ENCODE data around the gene SLC3A2. TPM values are rescaled to one million over a fixed set of nuclear protein-coding genes. Genes with fewer than 3 reads are reported as not detected.

Gene SLC3A2
- total and polyA plus RNA-seq, 2 of the 13 experiments (the other 11 are each of a cell fraction or from before 2014, with no cell fraction given): 213 to 226 TPM

- Histone ChIP-seq H3K4me3 (replicated peaks in 1 of 3; ENCODE audit: insufficient read depth in 1 of 3, low read depth in 2 of 3, low read length in 3 of 3) (no peak overlapping the region), H3K4me2 (ENCODE audit: low read depth, low read length) (no peak overlapping the region), H3K9me3 (ENCODE audit: low read length) (no peaks in the 10 kb centered on the region), H3K27me3 (ENCODE audit: control insufficient read depth in 1 of 2, insufficient read depth in 2 of 2, low read length in 2 of 2) (no peaks in the 10 kb centered on the region), H3K4me1 (ENCODE audit: insufficient read depth, low read length) (peaks cover 47% of the 10 kb centered on the region), H4K20me1 (ENCODE audit: insufficient read depth, low read length) (no peaks in the 10 kb centered on the region), H3K9ac (ENCODE audit: insufficient read depth, low read depth, low read length) (no peak overlapping the region), H3K79me2 (ENCODE audit: insufficient read depth, low read length) (peaks cover 51% of the 10 kb centered on the region), H3K36me3 (replicated peaks in 1 of 2; ENCODE audit: control insufficient read depth in 1 of 2, insufficient read depth in 2 of 2, low read length in 2 of 2) (peaks cover 4 to 10% of the 10 kb centered on the region in 2 experiments; a peak in 3 of 5 replicates), H2AFZ (ENCODE audit: low read length) (no peak overlapping the region), H3K27ac (ENCODE audit: extremely low read length, insufficient read depth, low read length) (no peak overlapping the region)
- 95% methylated on average over 4 of the region's 4 CpGs for WGBS (ENCODE audit: low lambda C conversion rate)
- CTCF ChIA-PET (ENCODE audit: low intra/inter-chr PET ratio, low total read pairs): interaction anchor here (0.7 kb wide), 1 partner anchor 128 kb away, joined by 4 read pairs; no protein-coding TSS in a partner anchor
- BruUV-seq (replicated peaks): no TSS peak
- POLR2A ChIA-PET: interaction anchor here (1.5 to 3.2 kb wide), 2 partner anchors 23 to 77 kb away, joined by 5 to 15 read pairs; partner anchors contain the start of gene TMEM179B
- in situ Hi-C loops (cut with HindIII; ENCODE audit: extremely low pct_ligation_motif_present, low pct_unique_long_range_greater_than_20kb): no loop called here
- FAIRE-seq (no peak), ATAC-seq (no peak), DNase-seq (ENCODE audit: low spot score) (no peak)
- intact Hi-C loops (cut with micrococcal nuclease; ENCODE audit: unreplicated experiment): loop anchor here (5.0 kb wide), 1 partner anchor 132 kb away; no protein-coding TSS in a partner anchor
- TF ChIP-seq PHF5A (CRISPR knock-in tag; IDR thresholded peaks at IDR 0.05; ENCODE audit: low read depth, unreplicated experiment) (no peak), GZF1 (CRISPR knock-in tag; IDR thresholded peaks at IDR 0.05) (no peak), HOXA5 (CRISPR knock-in tag; IDR thresholded peaks at IDR 0.05) (no peak), SATB2 (CRISPR knock-in tag; IDR thresholded peaks at IDR 0.05) (no peak), BHLHE40 (IDR thresholded peaks at IDR 0.05; ENCODE audit: low read length) (no peak), HIVEP1 (CRISPR knock-in tag; IDR thresholded peaks at IDR 0.05) (no peak), ZNF343 (CRISPR knock-in tag; IDR thresholded peaks at IDR 0.05) (no peak), ZBTB34 (CRISPR knock-in tag; IDR thresholded peaks at IDR 0.05) (no peak), ZNF230 (CRISPR knock-in tag; IDR thresholded peaks at IDR 0.05) (no peak)
Observed at GRCh38 chr11:62863687-62864335, 16.9 kb upstream of the SLC3A2 start.
